GM21390 (cell line): ENCODE measurements around the gene SEMA5B.

Experiments
- ATAC-seq: cut with Tn5 transposase; IDR thresholded peaks from one replicate; pipeline ENCODE4 v1.9.1; 2021; ENCODE audit not compliant: unreplicated experiment

Gene SEMA5B

DNA sequence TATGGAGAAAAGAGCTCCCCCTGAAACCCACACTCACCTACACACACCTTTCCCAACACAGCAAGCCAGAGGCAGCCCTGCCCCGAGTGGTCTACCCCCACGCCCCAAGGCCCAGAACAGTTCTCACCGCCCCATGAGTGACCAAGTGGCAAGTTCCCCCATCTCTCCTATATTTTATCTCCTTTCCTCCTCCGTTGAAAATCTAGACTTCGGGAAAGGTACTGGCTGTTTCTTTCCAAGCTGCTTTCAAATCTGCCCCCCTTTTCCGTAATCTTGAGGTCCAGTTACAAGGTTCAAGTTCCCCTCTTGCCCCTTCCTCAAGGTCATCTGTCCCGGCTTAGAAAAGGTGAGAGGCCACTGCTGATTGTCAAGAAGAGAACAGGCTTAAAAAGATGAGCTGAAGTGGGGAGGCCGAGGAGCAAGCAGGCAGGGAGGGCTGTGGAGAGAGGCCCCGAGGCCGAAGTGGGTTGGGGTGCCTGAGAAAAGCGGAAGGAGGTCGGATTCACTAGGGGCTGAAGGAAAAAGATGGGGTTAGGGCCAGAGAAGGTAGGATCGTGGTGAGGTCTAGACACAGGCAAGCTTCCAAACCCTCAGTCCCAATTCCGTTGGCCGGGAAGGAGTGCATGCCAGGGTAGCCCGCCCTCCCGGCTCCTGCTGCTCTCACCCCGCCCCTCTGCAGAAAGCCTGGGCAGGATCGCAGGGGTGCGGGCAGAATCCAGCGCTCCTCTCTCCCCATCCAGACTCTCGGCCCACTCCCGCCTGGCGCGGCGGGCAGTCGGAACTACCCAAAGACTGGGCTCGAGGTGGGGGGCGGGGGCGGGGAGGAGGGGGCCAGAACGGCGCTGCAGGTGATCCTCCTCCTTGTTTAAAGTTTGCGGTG, 1.7 kb downstream of the SEMA5B start:
- ATAC-seq: no peak

DNA sequence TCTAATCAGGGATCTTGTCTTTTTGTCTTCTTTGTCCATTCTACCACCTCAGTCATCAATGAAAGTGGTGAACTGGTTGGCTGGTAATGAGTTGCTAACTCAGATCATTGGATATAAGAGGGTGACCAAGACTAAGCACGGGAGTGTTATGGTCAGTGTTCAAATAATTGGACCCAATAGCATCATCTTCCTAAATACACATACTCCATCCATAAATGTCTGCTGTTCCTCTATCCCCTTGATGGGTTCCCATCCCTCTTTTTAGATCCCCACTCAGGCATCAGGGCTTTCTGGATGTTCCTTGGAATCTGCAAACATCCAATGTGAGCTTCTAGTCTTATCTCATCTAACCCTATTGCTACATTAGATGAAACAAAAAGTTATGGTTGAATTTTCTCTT, 3.5 kb downstream of the SEMA5B start:
- ATAC-seq: no peak

DNA sequence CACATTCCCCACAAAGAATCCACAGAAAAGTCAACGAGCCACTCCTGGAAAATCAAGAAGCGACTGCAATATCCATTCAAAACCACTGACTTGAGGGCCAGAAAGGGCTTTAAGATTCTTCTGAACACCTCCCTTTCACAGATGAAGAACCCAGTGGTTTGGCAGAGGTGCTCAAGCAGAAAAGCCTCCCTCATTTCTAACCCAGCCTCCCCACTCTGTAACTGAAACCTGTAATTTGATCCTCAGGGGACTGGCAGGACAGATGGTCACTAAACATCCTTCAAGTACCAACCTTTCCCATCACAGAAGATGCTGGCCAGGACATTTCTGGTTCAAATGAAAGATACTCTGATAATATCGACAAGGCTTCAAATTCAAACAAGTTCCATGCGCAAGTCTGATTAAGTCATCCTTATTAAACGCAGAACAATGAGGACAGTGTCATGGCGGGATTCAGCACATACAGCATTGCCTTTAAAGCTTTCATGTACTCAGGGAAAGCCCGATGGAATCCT, 5.5 kb downstream of the SEMA5B start:
- ATAC-seq: no peak

DNA sequence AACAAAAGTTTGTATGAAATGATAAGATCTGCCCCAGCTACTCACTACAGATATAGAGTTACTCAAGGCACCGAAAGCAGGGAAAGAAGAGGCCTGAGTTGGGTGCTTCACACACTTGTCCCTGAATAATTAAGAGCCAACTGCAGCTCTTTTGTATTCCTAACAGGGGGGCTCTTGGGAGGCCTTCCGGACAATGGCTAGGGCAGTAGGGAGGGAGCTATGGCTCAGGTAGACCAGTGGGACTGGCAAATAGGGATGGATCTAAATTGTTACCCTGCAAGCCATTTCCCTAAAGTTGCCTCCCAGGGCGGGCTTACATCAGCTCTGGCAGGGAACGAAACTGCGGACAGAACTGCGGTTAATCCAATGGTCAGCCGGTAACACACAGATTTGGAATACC, 6.2 kb downstream of the SEMA5B start:
- no peak for ATAC-seq

DNA sequence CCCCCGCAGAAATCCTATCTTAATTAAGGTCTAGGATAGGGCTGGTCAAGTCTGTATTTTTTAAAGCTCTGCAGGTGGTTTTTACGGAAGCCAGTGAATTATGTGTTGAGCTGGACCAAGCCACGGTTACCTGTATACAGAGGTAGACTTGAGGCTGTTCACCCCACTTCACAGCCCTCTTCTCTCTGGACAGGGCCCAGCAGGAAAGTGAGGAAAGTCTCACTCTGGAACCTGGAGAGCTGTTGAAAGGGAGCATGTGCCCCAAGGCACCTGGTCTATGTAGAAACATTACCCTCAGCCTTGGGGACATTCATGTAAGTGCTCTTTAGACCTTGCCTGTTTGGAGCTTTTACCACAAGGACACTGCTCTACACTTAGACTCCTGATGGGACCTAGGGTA, 6.9 kb downstream of the SEMA5B start:
- no peak for ATAC-seq

DNA sequence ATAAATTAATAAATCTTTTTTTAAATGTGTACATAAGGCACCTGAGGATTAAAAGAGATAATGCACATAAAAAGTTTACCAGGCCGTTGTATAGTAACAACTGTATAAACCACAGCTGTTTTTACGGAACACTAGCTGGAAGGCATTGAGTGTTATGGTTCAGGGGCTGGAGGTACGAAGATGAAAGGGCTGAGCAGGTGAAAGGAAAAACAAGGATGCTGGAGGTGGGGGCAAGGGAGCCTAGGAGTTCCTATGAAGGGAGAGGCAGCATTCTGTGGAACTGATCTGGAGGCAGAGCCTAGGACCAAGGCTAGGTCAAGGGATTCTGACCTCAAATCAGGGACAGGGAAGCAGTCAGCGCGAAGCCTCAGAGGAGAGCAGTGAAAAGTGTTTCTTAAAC, 8.0 kb downstream of the SEMA5B start:
- no peak for ATAC-seq

DNA sequence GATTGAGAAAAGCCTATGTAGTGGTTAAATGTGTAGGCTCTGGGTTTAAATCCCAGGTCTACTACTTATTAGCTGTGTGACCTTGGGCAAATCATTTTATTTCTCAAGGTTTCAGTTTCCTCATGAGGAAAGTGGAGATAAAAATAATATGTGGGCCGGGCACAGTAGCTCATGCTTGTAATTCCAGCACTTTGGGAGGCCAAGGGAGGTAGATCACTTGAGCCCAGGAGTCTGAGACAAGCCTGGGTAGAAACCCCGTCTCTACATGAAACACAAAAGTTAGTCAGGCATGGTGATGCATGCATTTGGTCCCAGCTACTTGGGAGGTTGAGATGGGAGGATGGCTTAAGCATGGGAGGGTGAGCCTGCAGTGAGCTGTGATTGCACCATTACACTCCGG, 8.4 kb downstream of the SEMA5B start:
- no peak for ATAC-seq

DNA sequence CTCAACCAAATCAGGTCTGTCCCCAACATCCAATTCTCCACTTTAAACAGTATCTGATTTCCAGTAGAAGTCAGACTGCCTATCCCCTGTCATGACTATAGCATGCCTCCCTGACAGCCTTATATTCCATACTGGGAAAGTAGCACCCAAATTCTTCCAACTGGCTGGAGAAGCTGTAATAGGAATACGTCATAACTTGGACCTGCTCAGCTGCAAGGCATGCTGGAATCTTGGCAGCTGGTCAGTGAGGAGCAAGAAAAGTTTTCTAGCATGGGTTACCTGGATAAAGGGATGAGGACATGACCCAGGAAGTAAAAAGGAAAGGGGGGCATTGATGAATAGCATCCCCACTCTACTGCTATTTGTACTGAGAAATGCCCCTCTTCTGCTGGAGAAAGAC, 8.9 kb downstream of the SEMA5B start:
- ATAC-seq: no peak

DNA sequence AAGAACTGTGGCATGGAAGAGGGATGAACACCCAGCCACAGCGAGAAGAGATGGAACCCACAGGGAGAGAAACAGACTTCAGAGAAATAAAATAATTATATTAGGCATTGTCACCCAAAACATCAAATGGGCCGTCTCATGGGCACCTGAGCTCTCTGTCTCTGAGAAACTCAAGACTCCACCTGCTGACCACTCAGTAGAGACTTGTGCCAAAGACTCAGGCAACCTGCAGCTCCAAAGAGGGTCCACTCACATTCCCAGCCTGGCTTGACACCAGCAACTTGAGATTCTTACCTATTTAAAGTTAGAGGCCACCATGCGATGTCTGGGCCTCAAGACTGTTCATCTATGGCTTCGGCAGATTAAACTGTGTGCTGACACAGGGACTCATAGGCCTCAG, 12.0 kb downstream of the SEMA5B start:
- no peak for ATAC-seq

DNA sequence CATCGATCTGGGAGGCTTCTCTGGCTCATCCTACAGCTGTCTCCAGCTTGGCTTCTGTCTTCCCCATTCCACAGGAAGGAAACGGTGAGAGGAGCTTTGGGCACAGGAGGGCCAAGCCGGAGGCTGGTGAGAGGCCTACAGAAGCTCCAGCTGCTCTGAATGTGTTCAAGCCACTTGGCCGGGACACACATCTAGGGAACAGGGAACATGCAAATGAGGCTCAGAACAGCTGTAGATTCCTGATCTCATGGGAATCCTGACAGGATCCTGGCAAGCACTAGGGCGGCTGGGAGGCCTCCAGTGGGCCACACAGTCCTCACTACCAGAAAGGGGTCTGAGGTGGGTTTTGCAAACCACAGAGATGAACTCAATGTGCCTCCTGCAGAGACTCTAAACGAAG, 13.7 kb downstream of the SEMA5B start:
- no peak for ATAC-seq

DNA sequence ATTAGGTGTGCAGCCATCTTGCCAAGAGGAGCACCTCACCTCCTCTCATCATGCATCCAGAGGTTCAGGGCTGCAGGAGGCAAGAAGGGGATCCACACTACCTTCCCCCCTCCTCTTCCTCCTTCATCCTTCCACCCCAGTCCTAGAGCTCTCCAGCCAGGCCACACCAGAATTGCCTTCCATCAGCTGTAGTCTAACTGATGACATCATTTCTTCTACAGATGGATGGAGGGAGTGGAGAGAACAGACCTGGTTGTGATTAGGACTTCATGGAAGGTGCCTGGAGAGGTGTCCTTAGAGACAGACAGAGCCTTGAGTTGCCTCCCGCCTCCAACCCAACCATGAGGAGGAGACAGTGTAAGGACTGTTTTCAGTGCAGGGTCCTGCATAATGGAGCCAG, 14.9 kb downstream of the SEMA5B start:
- no peak for ATAC-seq

DNA sequence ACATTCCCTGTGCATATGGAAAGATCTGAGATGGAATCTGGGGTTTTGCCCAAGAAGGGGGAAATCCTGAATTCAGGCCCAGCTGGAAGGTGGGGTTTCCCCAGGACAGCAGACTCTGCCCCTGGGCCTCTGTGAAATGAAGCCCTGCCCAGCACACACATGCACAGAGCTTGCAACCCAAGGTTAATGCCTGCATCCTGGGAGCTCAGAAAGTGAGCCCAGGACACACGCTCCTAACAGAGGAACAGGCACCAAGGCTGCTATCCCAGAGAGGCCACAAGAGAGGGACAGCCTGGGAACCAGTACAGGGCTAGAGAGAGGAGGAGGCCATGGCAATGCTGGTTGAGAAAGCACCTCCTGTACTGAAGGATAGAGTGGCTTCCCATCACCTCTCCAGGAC, 16.1 kb downstream of the SEMA5B start:
- no peak for ATAC-seq

DNA sequence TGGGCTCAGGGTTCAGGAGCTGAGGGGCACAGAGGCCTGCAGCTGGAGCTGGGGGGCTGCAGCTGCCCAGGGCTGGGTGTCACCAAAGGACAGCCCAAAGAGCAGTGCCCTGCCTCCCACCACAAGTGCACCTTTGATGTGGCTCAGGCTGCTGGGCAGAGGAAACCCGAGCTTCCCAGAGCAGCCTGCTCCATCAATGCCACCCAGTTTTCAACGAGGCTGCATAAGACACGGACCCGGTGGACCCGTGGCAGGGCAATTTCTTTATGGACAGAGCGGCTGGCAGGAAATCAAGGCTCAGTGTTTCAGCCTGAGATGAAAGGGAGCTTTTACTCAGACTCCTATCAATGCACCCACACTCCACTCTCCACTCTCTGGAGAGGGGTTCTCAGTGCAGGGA, 18.7 kb downstream of the SEMA5B start:
- no peak for ATAC-seq

DNA sequence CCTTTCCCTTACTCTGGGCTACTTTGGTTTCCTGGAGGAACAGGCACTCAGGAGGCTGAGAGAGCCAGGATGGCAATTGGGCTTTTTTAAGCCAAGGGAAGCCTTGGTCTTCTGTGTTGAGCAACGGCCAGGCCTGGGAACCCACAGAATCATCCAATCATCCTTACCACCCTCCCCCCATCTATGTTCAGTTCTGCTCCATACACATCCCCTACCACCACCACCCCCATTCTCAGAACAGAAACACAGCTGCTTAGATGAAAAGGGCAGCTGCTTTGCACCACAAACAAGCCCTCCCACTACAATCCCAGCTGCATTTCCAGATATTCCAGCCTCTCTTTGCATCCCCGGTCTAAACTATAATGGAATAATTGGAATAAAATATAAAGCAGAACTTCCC, 21.0 kb downstream of the SEMA5B start:
- no peak for ATAC-seq

DNA sequence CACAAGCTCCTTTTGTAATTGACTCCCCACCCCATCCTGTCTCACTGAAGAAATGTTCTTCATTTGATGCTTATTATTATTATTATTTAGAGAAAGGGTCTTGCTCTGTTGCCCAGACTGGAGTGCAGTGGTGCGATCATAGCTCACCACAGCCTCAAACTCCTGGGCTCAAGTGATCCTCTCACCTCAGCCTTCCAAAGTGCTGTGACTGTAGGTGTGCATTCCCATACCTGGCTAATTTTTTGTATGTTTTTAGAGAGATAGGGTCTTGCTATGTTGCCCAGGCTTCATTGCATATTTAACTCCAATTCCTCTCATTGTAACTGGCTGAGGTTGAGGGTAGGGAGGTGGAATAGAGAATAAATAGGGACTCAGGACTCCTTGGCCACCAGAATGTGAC, 22.3 kb downstream of the SEMA5B start:
- ATAC-seq: no peak

DNA sequence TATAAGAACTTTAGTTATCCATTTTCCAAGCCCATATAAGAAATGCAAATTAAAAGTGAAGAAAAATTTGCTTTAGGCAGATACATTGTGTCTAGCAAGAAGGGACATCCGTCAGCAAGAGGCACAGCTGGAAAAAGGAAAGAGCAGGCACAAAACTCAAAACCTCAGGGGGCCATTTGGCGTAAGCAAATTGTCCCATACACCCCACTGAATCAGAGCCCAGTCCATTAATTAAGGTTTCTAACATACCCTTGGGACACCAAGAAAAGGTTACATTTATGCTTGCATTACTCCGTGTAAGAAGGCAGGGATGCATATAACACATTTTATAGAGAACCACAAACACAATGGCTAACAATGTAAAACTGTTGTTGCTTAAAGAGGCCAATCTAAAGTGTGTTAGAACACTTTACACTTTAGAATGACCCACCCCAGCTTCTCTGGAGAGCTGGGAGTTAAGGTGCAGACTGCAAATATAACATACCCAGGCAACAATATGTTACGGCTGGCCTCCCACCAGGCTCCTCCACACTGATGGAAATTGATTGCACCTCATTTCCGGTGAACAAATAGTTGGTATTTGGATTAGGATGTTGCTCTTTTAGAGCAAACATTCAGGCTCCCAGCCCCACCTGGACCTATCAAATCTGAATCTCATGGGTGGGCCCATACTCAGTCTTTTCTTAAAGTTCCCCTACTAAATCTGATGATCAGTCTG, 23.2 kb downstream of the SEMA5B start:
- no peak for ATAC-seq

DNA sequence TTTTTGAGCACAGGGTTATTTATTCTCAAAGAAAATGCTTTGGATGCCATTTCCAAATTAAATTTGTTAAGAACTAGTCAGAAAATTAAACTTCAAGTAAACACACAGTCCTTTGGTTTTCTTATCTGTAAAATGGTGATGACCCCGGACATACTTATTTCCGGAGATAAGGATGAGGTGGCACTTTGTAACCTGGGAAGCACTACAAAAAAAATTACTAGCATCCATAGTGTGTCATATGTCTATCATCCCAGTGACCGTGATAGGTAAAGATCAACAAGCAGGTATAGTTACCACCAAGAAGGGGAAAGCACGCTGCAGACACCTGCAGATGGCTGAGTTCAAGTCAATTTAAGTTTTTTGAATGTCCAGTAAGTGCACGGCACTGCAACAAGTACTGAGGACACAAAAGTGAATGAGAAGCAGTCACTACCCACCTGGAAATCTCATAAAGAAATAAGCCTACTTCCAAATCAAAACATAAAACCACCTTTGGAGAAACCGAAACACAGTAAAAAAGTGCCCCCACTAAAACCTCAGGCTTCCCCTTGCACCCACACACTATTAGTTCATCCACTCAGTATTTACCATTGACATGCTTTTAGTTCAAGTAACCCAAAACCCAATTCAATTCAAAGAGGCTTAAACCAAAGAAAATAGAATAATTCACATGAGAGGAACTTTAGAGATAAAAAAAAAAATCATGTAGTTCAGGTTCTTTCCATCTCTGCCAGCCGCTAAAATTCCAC, 24.6 kb downstream of the SEMA5B start:
- no peak for ATAC-seq

DNA sequence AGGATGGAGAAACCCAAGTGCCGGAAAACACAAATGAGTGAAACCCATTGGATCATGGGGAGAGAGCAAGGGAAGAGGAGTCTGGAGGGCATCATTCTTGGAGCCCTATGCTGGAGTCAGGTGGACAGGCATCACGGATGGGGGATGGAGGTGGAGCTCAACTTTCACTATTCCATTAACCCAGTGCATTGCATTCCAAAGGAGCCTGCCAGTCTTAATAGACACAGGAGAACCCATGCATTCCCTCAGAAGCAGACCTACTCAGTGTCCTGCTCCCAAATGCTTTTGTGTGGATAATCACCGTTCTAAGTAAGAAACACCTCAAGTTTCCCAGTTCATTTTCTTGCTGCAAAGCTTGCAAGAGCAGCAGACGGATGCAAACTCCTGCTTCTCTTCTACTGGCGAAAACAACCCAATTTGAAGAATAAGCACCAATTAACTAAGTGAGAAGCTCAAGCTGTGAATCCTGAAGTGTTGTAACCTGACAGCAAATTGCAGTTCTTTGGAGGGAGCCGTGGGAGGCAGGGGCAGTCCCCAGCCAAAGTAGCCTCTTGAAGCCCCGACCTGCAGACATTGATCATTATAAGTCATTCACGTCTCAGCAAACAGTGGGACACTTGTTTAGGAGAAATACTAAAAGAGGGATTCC, 25.3 kb downstream of the SEMA5B start:
- no peak for ATAC-seq

DNA sequence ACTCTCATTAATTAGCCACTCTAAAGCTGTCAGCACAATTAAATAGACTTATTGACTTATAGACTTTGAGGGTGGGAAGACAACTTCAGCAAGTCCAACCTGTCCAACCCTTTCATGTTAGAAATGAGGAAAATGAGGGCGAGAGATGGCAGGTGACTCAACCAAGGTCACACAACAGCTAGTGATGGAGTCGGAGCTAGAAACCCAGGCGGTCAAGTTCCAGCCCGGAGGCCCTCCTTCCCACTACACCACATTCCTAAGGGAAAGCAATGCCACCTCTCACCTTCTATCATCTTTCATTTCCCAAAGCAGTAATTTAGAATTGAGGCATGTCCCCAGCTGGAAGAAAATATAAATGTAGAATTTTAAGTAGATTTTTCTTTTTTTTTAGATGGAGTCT, 28.7 kb downstream of the SEMA5B start:
- ATAC-seq: no peak

DNA sequence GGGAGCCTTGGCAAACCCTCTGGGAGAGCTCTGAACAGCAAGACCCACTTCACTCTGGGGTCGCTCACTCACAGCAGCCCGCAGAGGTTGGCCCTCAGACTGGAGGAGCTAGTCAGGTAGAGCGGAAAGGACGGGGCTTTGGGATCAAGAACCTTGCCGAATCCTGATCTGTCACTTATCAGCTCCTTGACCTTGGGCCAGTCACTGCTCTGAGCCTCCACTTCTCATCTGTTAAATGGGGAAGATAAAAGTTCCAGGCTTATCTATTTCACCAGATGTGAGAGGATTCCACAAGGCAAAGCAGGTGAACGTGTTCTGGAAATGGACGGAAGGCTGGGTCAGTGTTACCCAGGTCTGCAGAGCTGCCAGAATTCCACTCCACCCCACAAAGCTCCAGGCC, 29.4 kb downstream of the SEMA5B start:
- no peak for ATAC-seq

DNA sequence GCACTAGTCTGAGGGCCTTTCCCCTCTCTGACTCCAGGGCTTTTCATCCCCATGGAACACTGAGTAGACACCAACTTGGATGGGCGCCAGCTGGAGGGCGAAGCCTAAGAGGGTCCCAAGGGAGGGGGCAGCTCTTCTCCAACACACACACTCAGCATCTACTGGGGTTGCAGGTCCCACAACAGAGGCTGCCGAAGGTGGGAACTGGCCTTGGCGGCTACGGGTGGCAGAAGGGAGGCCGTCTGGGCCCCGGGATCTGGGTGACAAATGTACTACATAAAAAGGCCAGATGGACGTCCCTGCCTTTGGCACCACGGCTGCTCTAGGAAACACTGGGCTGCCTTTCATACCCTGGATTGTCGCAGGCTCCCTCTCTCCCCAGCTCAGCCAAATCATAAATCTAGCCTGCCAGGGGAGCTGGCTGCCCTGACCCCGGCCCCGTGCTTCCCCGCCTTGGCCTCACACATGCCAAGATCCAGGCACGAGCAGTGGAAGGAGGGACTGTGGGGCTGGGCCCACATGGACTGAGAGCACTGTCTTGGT, 31.5 kb downstream of the SEMA5B start:
- no peak for ATAC-seq
